Neural progenitor cell (in vitro differentiated cells): ENCODE measurements around the gene GON4L. TPM values are rescaled to one million over a fixed set of nuclear protein-coding genes. Genes with fewer than 3 reads are reported as not detected.
A peak's percentile ranks its signal among the peaks of the same experiment; 100 is the strongest.

Source experiments
- DNase-seq: peaks from one replicate; pipeline ENCODE4 v3.0.0-alpha.2; 2016; ENCODE audit warnings: low spot score
- H2AFZ ChIP-seq: fragments of 200-600 bp; sonication (generic); replicated peaks from 2 replicates; pipeline ENCODE4 v1.6.1; 2016; ENCODE audit warnings: antibody characterized with exemption
- H3F3A ChIP-seq: fragments of 200-600 bp; sonication (generic); 2 replicates; pipeline ENCODE4 v1.6.1; 2016; ENCODE audit warnings: antibody characterized with exemption, low read depth
- H3K27ac ChIP-seq: fragments of 200-600 bp; sonication (generic); 2 replicates; pipeline ENCODE4 v1.5.1; 2016; ENCODE audit warnings: mild to moderate bottlenecking
- H3K27me3 ChIP-seq: fragments of 200-600 bp; sonication (generic); 2 replicates; pipeline ENCODE4 v1.6.1; 2016; ENCODE audit warnings: mild to moderate bottlenecking, moderate library complexity
- H3K36me3 ChIP-seq: fragments of 200-600 bp; sonication (generic); 2 replicates; pipeline ENCODE4 v1.5.1; 2016
- H3K4me1 ChIP-seq: fragments of 200-600 bp; sonication (generic); 2 replicates; pipeline ENCODE4 v1.6.1; 2016; ENCODE audit warnings: mixed run types
- H3K4me2 ChIP-seq: fragments of 200-600 bp; sonication (generic); 2 replicates; pipeline ENCODE4 v1.6.1; 2016
- H3K4me3 ChIP-seq: fragments of 200-600 bp; sonication (generic); 2 replicates; pipeline ENCODE4 v1.5.1; 2016
- H3K79me2 ChIP-seq: fragments of 200-600 bp; sonication (generic); 2 replicates; pipeline ENCODE4 v1.6.1; 2016; ENCODE audit warnings: low read depth
- H3K9ac ChIP-seq: fragments of 200-600 bp; sonication (generic); 2 replicates; pipeline ENCODE4 v1.6.1; 2016
- H3K9me3 ChIP-seq: fragments of 200-600 bp; sonication (generic); 2 replicates; pipeline ENCODE4 v1.5.1; 2016; ENCODE audit warnings: low read depth
- H4K20me1 ChIP-seq: fragments of 200-600 bp; sonication (generic); 2 replicates; pipeline ENCODE4 v1.6.1; 2016; ENCODE audit warnings: low read depth
- H3K27ac Mint-ChIP-seq: 3 replicates; pipeline ENCODE4 v1.8.0; 2021; ENCODE audit warnings: mixed read lengths
- H3K27me3 Mint-ChIP-seq: 2 replicates; pipeline ENCODE4 v1.8.0; 2022; ENCODE audit warnings: low read depth, mild to moderate bottlenecking, inconsistent platforms, moderate library complexity, mixed read lengths; ENCODE audit not compliant: insufficient read depth
- H3K36me3 Mint-ChIP-seq: 3 replicates; pipeline ENCODE4 v1.8.0; 2021; ENCODE audit warnings: mixed read lengths
- H3K4me1 Mint-ChIP-seq: 3 replicates; pipeline ENCODE4 v1.8.0; 2021; ENCODE audit warnings: mixed read lengths
- H3K4me3 Mint-ChIP-seq: 3 replicates; pipeline ENCODE4 v1.8.0; 2021; ENCODE audit warnings: mild to moderate bottlenecking, moderate library complexity, mixed read lengths
- H3K9me3 Mint-ChIP-seq: 3 replicates; pipeline ENCODE4 v1.8.0; 2020; ENCODE audit warnings: mixed read lengths
- EZH2 ChIP-seq: fragments of 200-600 bp; sonication (generic); IDR thresholded peaks from 2 replicates; pipeline ENCODE4 v1.6.1; 2017; ENCODE audit warnings: antibody characterized with exemption, mild to moderate bottlenecking, moderate library complexity
- EZH2phosphoT487 ChIP-seq: fragments of 200-600 bp; sonication (generic); IDR thresholded peaks from 2 replicates; pipeline ENCODE4 v1.6.1; 2017; ENCODE audit warnings: antibody characterized with exemption
- total RNA-seq: library from RNA; depleted of rRNA; stranded (reverse); fragments of >200 nt; gene quantifications from 2 replicates; pipeline ENCODE4 v1.2.3, GENCODE V29; 2015; ENCODE audit warnings: low replicate concordance
- TF ChIP-seq, protein P1 (sequence below): fragments of 200-600 bp; sonication (generic); IDR thresholded peaks from 2 replicates; pipeline ENCODE4 v1.5.1; 2017; ENCODE audit warnings: antibody characterized with exemption, mild to moderate bottlenecking

Gene GON4L
- total RNA-seq, 1 donor from 2014 or later = 31.4 TPM

- H3F3A ChIP-seq = peaks cover 22% of the 10 kb centered on the region
- no peaks in the 10 kb centered on the region for H3K9me3 ChIP-seq
- DNase-seq = no peak
- H3K79me2 ChIP-seq = peaks cover 5% of the 10 kb centered on the region
- no peaks in the 10 kb centered on the region for H3K4me1 ChIP-seq
- peaks cover 3% of the 10 kb centered on the region for H3K27me3 Mint-ChIP-seq
- no peaks in the 10 kb centered on the region for H4K20me1 ChIP-seq
- peaks cover 26% of the 10 kb centered on the region for H3K4me1 Mint-ChIP-seq
- TF ChIP-seq EZH2phosphoT487 (no peak), EZH2 (no peak)
- TF ChIP-seq, protein P1, sequence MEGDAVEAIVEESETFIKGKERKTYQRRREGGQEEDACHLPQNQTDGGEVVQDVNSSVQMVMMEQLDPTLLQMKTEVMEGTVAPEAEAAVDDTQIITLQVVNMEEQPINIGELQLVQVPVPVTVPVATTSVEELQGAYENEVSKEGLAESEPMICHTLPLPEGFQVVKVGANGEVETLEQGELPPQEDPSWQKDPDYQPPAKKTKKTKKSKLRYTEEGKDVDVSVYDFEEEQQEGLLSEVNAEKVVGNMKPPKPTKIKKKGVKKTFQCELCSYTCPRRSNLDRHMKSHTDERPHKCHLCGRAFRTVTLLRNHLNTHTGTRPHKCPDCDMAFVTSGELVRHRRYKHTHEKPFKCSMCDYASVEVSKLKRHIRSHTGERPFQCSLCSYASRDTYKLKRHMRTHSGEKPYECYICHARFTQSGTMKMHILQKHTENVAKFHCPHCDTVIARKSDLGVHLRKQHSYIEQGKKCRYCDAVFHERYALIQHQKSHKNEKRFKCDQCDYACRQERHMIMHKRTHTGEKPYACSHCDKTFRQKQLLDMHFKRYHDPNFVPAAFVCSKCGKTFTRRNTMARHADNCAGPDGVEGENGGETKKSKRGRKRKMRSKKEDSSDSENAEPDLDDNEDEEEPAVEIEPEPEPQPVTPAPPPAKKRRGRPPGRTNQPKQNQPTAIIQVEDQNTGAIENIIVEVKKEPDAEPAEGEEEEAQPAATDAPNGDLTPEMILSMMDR = no peak
- no peak overlapping the region for H3K4me3 ChIP-seq
- no peak overlapping the region for H3K4me3 Mint-ChIP-seq
- peaks cover 32% of the 10 kb centered on the region for H3K27me3 ChIP-seq
- H3K9me3 Mint-ChIP-seq = no peaks in the 10 kb centered on the region
- no peaks in the 10 kb centered on the region for H3K36me3 ChIP-seq
- H3K27ac ChIP-seq = no peak overlapping the region
- no peak overlapping the region for H2AFZ ChIP-seq
- H3K4me2 ChIP-seq = no peak overlapping the region
- no peak overlapping the region for H3K27ac Mint-ChIP-seq
- H3K9ac ChIP-seq = no peak overlapping the region
- H3K36me3 Mint-ChIP-seq = no peaks in the 10 kb centered on the region
Observed at GRCh38 chr1:155861896-155862295, 4.9 kb upstream of the GON4L start.

GRCh38 chr1:155860970-155861510 is 4.0 kb upstream of the GON4L start:
- Histone ChIP-seq H3K9ac (peak overlapping the region; percentile 24), H3K27me3 (peaks cover 32% of the 10 kb centered on the region), H3K79me2 (peaks cover 14% of the 10 kb centered on the region), H3K4me3 (no peak overlapping the region), H3K4me2 (no peak overlapping the region), H3F3A (peaks cover 22% of the 10 kb centered on the region), H3K9me3 (no peaks in the 10 kb centered on the region), H3K36me3 (no peaks in the 10 kb centered on the region), H3K4me1 (peaks cover 5% of the 10 kb centered on the region), H3K27ac (no peak overlapping the region), H2AFZ (no peak overlapping the region), H4K20me1 (no peaks in the 10 kb centered on the region)
- Mint-ChIP-seq H3K27me3 (peaks cover 3% of the 10 kb centered on the region), H3K4me1 (peaks cover 33% of the 10 kb centered on the region), H3K9me3 (no peaks in the 10 kb centered on the region), H3K4me3 (peak overlapping the region; percentile 25), H3K36me3 (no peaks in the 10 kb centered on the region), H3K27ac (no peak overlapping the region)
- TF ChIP-seq EZH2 (no peak), EZH2phosphoT487 (no peak)
- TF ChIP-seq, protein P1 = no peak
- no peak for DNase-seq

- H3K36me3 Mint-ChIP-seq = peaks cover 3% of the 10 kb centered on the region
- Histone ChIP-seq H4K20me1 (no peaks in the 10 kb centered on the region), H3K9ac (peak overlapping the region; percentile 24), H3K27me3 (peaks cover 32% of the 10 kb centered on the region), H3K27ac (no peak overlapping the region), H3K36me3 (no peaks in the 10 kb centered on the region), H3K79me2 (peaks cover 22% of the 10 kb centered on the region), H3K4me3 (no peak overlapping the region), H3F3A (peaks cover 22% of the 10 kb centered on the region), H2AFZ (no peak overlapping the region), H3K9me3 (no peaks in the 10 kb centered on the region), H3K4me2 (no peak overlapping the region), H3K4me1 (peaks cover 6% of the 10 kb centered on the region)
- H3K4me3 Mint-ChIP-seq = peak overlapping the region; percentile 89
- peaks cover 35% of the 10 kb centered on the region for H3K4me1 Mint-ChIP-seq
- TF ChIP-seq EZH2phosphoT487 (no peak), EZH2 (no peak)
- TF ChIP-seq, protein P1 = no peak
- H3K27ac Mint-ChIP-seq = no peak overlapping the region
- H3K27me3 Mint-ChIP-seq = peaks cover 3% of the 10 kb centered on the region
- no peaks in the 10 kb centered on the region for H3K9me3 Mint-ChIP-seq
- DNase-seq = peak; percentile 53
Observed at GRCh38 chr1:155859881-155860871, 3.2 kb upstream of the GON4L start.
